ENCODE data around the gene TSPEAR. TPM values are rescaled to one million over a fixed set of nuclear protein-coding genes. Genes with fewer than 3 reads are reported as not detected.

Gene TSPEAR
- total RNA-seq, 2 donors from 2014 or later: 0.85 TPM; not detected in 1

GRCh38 chr21:44450999-44451398, 260.4 kb downstream of the TSPEAR start:
- 78% methylated on average over 14 of the region's 14 CpGs for WGBS
- peaks cover 3% of the 10 kb centered on the region for H3K27me3 ChIP-seq (replicated peaks; ENCODE audit: insufficient read depth)
- TF ChIP-seq POLR2AphosphoS5 (IDR thresholded peaks at IDR 0.05) (no peak), CTCF (IDR thresholded peaks at IDR 0.05) (no peak), POLR2A (IDR thresholded peaks at IDR 0.05) (no peak)
- H3K4me1 ChIP-seq (replicated peaks): no peaks in the 10 kb centered on the region
- H3K9me3 ChIP-seq: no peaks in the 10 kb centered on the region
- H3K27ac ChIP-seq: no peak overlapping the region
- no peaks in the 10 kb centered on the region for H3K36me3 ChIP-seq
- intact Hi-C loops (cut with DNase I): no loop called here
- no peak for DNase-seq (ENCODE audit: low spot score)
- H3K4me3 ChIP-seq: no peak overlapping the region

- Histone ChIP-seq H3K4me3 (no peak overlapping the region), H3K9me3 (no peaks in the 10 kb centered on the region), H3K27ac (no peak overlapping the region), H3K36me3 (no peaks in the 10 kb centered on the region), H3K4me1 (replicated peaks) (no peaks in the 10 kb centered on the region), H3K27me3 (replicated peaks; ENCODE audit: insufficient read depth) (peaks cover 3% of the 10 kb centered on the region)
- WGBS: 77% methylated on average over 14 of the region's 14 CpGs
- intact Hi-C loops (cut with DNase I): no loop called here
- DNase-seq (ENCODE audit: low spot score): no peak
- TF ChIP-seq CTCF (IDR thresholded peaks at IDR 0.05): no peak
- no peak for TF ChIP-seq POLR2A (IDR thresholded peaks at IDR 0.05)
- no peak for TF ChIP-seq POLR2AphosphoS5 (IDR thresholded peaks at IDR 0.05)
Measured at GRCh38 chr21:44450402-44450801, 261.0 kb downstream of the TSPEAR start.

GRCh38 chr21:44449473-44450363, 261.7 kb downstream of the TSPEAR start:
- Histone ChIP-seq H3K9me3 (no peaks in the 10 kb centered on the region), H3K36me3 (no peaks in the 10 kb centered on the region), H3K4me1 (replicated peaks) (no peaks in the 10 kb centered on the region), H3K27ac (no peak overlapping the region), H3K27me3 (replicated peaks; ENCODE audit: insufficient read depth) (peaks cover 3% of the 10 kb centered on the region), H3K4me3 (no peak overlapping the region)
- intact Hi-C loops (cut with DNase I): no loop called here
- WGBS: 56% methylated on average over 28 of the region's 28 CpGs
- no peak for TF ChIP-seq POLR2A (IDR thresholded peaks at IDR 0.05)
- DNase-seq (ENCODE audit: low spot score): no peak

- peaks cover 3% of the 10 kb centered on the region for H3K27me3 ChIP-seq (replicated peaks; ENCODE audit: insufficient read depth)
- H3K36me3 ChIP-seq: no peaks in the 10 kb centered on the region
- DNase-seq (ENCODE audit: low spot score): no peak
- H3K27ac ChIP-seq: no peak overlapping the region
- intact Hi-C loops (cut with DNase I): no loop called here
- no peak overlapping the region for H3K4me3 ChIP-seq
- TF ChIP-seq POLR2AphosphoS5 (IDR thresholded peaks at IDR 0.05): no peak
- no peak for TF ChIP-seq POLR2A (IDR thresholded peaks at IDR 0.05)
- no peak for TF ChIP-seq CTCF (IDR thresholded peaks at IDR 0.05)
- 72% methylated on average over 13 of the region's 13 CpGs for WGBS
- H3K9me3 ChIP-seq: no peaks in the 10 kb centered on the region
- H3K4me1 ChIP-seq (replicated peaks): no peaks in the 10 kb centered on the region
Measured at GRCh38 chr21:44448651-44449131, 262.7 kb downstream of the TSPEAR start.

Small RNA genes lying within 50 kb of the gene (small RNA-seq; reads per million reads assigned to genes)
- gene KRTAP12-6P: 0 reads per million in 2 donors

Other genes with a start within 250 kb of the TSPEAR start
- not detected for gene KRTAP10-1, start 171.4 kb downstream of the TSPEAR start, total RNA-seq
- gene KRTAP10-2, start 160.1 kb downstream of the TSPEAR start, total RNA-seq: not detected
- not detected for gene KRTAP10-3, start 152.8 kb downstream of the TSPEAR start, total RNA-seq
- not detected for gene KRTAP10-4, start 137.8 kb downstream of the TSPEAR start, total RNA-seq
- gene KRTAP10-5, start 131.0 kb downstream of the TSPEAR start, total RNA-seq: not detected
- not detected for gene KRTAP10-6, start 119.1 kb downstream of the TSPEAR start, total RNA-seq
- not detected for gene KRTAP10-7, start 111.0 kb downstream of the TSPEAR start, total RNA-seq
- not detected for gene KRTAP10-8, start 99.5 kb downstream of the TSPEAR start, total RNA-seq
- not detected for gene KRTAP10-9, start 84.5 kb downstream of the TSPEAR start, total RNA-seq
- gene KRTAP10-10, start 74.2 kb downstream of the TSPEAR start, total RNA-seq: not detected
- gene KRTAP10-11, start 65.2 kb downstream of the TSPEAR start, total RNA-seq: not detected
- not detected for gene KRTAP12-4, start 56.9 kb downstream of the TSPEAR start, total RNA-seq
- gene KRTAP12-3, start 53.6 kb downstream of the TSPEAR start, total RNA-seq: not detected
- gene KRTAP12-2, start 44.6 kb downstream of the TSPEAR start, total RNA-seq: not detected
- not detected for gene KRTAP12-1, start 29.4 kb downstream of the TSPEAR start, total RNA-seq
- not detected for gene KRTAP10-12, start 14.4 kb downstream of the TSPEAR start, total RNA-seq
- gene UBE2G2, start 90.2 kb upstream of the TSPEAR start, total RNA-seq: 10 to 100 TPM; 46.9 to 75.7 TPM
- gene SUMO3, start 106.5 kb upstream of the TSPEAR start, total RNA-seq: 10 to 100 TPM; 78.3 to 92.2 TPM
- gene PTTG1IP, start 162.1 kb upstream of the TSPEAR start, total RNA-seq: 100 to 1,000 TPM; 216 to 244 TPM
- 10 to 100 TPM; 23.1 to 56.1 TPM for gene ITGB2, start 209.3 kb upstream of the TSPEAR start, total RNA-seq
- gene SLX9, start 228.5 kb upstream of the TSPEAR start, total RNA-seq: 10 to 100 TPM; 21.4 to 24.8 TPM

Data from prostate gland (tissue), 2 donors.